Mesenchymal stem cell (in vitro differentiated cells and primary cell): ENCODE measurements around the gene SYTL3.

Experiments
- DNase-seq: peaks from one replicate; pipeline ENCODE4 v3.0.0-alpha.2; 2013
- H2AFZ ChIP-seq: one replicate; pipeline ENCODE4 v1.6.1; 2013; ENCODE audit warnings: low read depth, mild to moderate bottlenecking, control low read depth, inconsistent platforms, low read length, moderate library complexity
- H2AK5ac ChIP-seq: 2 replicates; pipeline ENCODE4 v1.6.1; 2013; ENCODE audit warnings: low read length, moderate library complexity, mild to moderate bottlenecking, inconsistent platforms; ENCODE audit not compliant: severe bottlenecking
- H2BK120ac ChIP-seq: one replicate; pipeline ENCODE4 v1.6.1; 2013; ENCODE audit warnings: low read depth, mild to moderate bottlenecking, inconsistent platforms, low read length, moderate library complexity
- H2BK12ac ChIP-seq, 2 experiments: one replicate each; pipeline ENCODE4 v1.6.1; 2013; ENCODE audit warnings: inconsistent platforms in 2 of 2, low read length in 2 of 2, mild to moderate bottlenecking in 2 of 2, moderate library complexity in 2 of 2, control low read depth in 1 of 2
- H2BK15ac ChIP-seq: one replicate; pipeline ENCODE4 v1.6.1; 2013; ENCODE audit warnings: mild to moderate bottlenecking, low read depth, inconsistent platforms; ENCODE audit not compliant: poor library complexity, severe bottlenecking
- H2BK5ac ChIP-seq: 2 replicates; pipeline ENCODE4 v1.6.1; 2013; ENCODE audit warnings: low read depth, mild to moderate bottlenecking, low read length, control low read depth, inconsistent platforms; ENCODE audit not compliant: poor library complexity, severe bottlenecking
- H3K14ac ChIP-seq, 2 experiments: one replicate each; pipeline ENCODE4 v1.6.1; 2013; ENCODE audit warnings: inconsistent platforms in 2 of 2, low read length in 2 of 2, control low read depth in 1 of 2, mild to moderate bottlenecking in 1 of 2, moderate library complexity in 1 of 2
- H3K18ac ChIP-seq, 2 experiments: one replicate each; pipeline ENCODE4 v1.6.1; 2013; ENCODE audit warnings: inconsistent platforms in 2 of 2, low read length in 2 of 2, control low read depth in 1 of 2, low read depth in 1 of 2, mild to moderate bottlenecking in 1 of 2
- H3K23ac ChIP-seq, 2 experiments: one replicate each; pipeline ENCODE4 v1.6.1; 2013; ENCODE audit warnings: inconsistent platforms in 2 of 2, low read length in 2 of 2, mild to moderate bottlenecking in 2 of 2, moderate library complexity in 2 of 2, control low read depth in 1 of 2
- H3K27ac ChIP-seq: 2 replicates; pipeline ENCODE4 v1.5.1; 2013; ENCODE audit warnings: mild to moderate bottlenecking, moderate library complexity, low read length, control low read depth, inconsistent platforms; ENCODE audit not compliant: poor library complexity, severe bottlenecking
- H3K27me3 ChIP-seq, 2 experiments: 2 replicates each; pipeline versions ENCODE4 v1.6.1 to v1.7.0; 2013; ENCODE audit warnings: low read length in 2 of 2, mild to moderate bottlenecking in 2 of 2, moderate library complexity in 2 of 2, control low read depth in 1 of 2, inconsistent platforms in 1 of 2; ENCODE audit not compliant: control insufficient read depth in 1 of 2, insufficient read depth in 1 of 2
- H3K36me3 ChIP-seq, 2 experiments: 2 replicates each; pipeline versions ENCODE4 v1.6.1 to v1.7.0; 2013; ENCODE audit warnings: low read length in 2 of 2, control low read depth in 1 of 2, inconsistent platforms in 1 of 2, low read depth in 1 of 2, mild to moderate bottlenecking in 1 of 2; ENCODE audit not compliant: insufficient read depth in 2 of 2, control insufficient read depth in 1 of 2
- H3K4ac ChIP-seq, 2 experiments: one replicate each; pipeline ENCODE4 v1.6.1; 2013; ENCODE audit warnings: inconsistent platforms in 2 of 2, low read length in 2 of 2, mild to moderate bottlenecking in 2 of 2, moderate library complexity in 2 of 2, control low read depth in 1 of 2, low read depth in 1 of 2
- H3K4me1 ChIP-seq: 2 replicates; pipeline ENCODE4 v1.6.1; 2013; ENCODE audit warnings: low read depth, low read length, control low read depth; ENCODE audit not compliant: control insufficient read depth, insufficient read depth
- H3K4me2 ChIP-seq: 2 replicates; pipeline ENCODE4 v1.6.1; 2013; ENCODE audit warnings: low read length, mild to moderate bottlenecking, inconsistent platforms; ENCODE audit not compliant: poor library complexity, severe bottlenecking
- H3K4me3 ChIP-seq, 2 experiments: 2 replicates each; pipeline versions ENCODE4 v1.5.1 to v1.7.0; 2013; ENCODE audit warnings: low read length in 2 of 2, mild to moderate bottlenecking in 2 of 2, control low read depth in 1 of 2, low read depth in 1 of 2; ENCODE audit not compliant: insufficient read depth in 1 of 2
- H3K79me1 ChIP-seq: replicated peaks from 2 replicates; pipeline ENCODE4 v1.6.1; 2013; ENCODE audit warnings: mild to moderate bottlenecking, control low read depth, low read length, inconsistent platforms; ENCODE audit not compliant: poor library complexity, severe bottlenecking
- H3K9ac ChIP-seq: 2 replicates; pipeline ENCODE4 v1.7.0; 2013; ENCODE audit warnings: mild to moderate bottlenecking, low read length, moderate library complexity
- H3K9me3 ChIP-seq: 2 replicates; pipeline ENCODE4 v1.7.0; 2013; ENCODE audit warnings: mild to moderate bottlenecking, low read length; ENCODE audit not compliant: control insufficient read depth
- H4K8ac ChIP-seq: one replicate; pipeline ENCODE4 v1.6.1; 2013; ENCODE audit warnings: inconsistent platforms, mild to moderate bottlenecking, low read length, moderate library complexity
- H4K91ac ChIP-seq: one replicate; pipeline ENCODE4 v1.6.1; 2013; ENCODE audit warnings: mild to moderate bottlenecking, low read length, inconsistent platforms
- WGBS: methylation state at CpG from one replicate; pipeline ENCODE4 v1.1.7; 2013; ENCODE audit warnings: mixed read lengths; 5-methylcytosine and 5-hydroxymethylcytosine counted together

Gene SYTL3

DNA sequence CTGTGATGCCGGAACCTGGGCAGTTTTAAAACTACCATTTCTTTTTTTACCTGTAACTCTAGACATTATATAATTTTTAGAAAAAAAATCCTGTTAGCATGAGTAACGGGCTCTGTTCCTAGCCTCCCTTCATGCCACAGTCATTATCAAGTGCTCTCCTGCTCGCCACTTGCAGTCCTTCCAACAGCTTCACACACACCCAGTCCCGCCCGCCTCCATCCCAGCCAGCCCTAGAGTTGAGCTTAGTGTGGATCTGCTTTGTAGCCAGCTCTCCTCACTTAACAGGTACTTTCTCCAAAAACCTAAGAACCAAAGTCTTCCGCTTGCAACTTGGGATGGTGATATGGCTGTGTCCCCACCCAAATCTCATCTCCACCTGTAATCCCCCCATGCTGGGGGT is 117.9 kb downstream of the SYTL3 start:
- no peak overlapping the region for H2AK5ac ChIP-seq
- H4K91ac ChIP-seq, result no peak overlapping the region
- no peak overlapping the region for H3K4ac ChIP-seq
- H3K9me3 ChIP-seq, result no peaks in the 10 kb centered on the region
- peaks cover 7% of the 10 kb centered on the region for H3K4me1 ChIP-seq
- no peak overlapping the region for H3K9ac ChIP-seq
- H3K4me3 ChIP-seq, result no peak overlapping the region
- no peak overlapping the region for H3K14ac ChIP-seq
- no peak overlapping the region for H2BK5ac ChIP-seq
- no peak overlapping the region for H2BK15ac ChIP-seq
- no peak overlapping the region for H3K27ac ChIP-seq
- H2BK120ac ChIP-seq, result no peak overlapping the region
- H3K23ac ChIP-seq, result no peak overlapping the region
- no peak overlapping the region for H2BK12ac ChIP-seq
- H3K4me2 ChIP-seq, result no peak overlapping the region
- peaks cover 25 to 94% of the 10 kb centered on the region in 2 experiments for H3K36me3 ChIP-seq
- no peak for DNase-seq
- H3K18ac ChIP-seq, result no peak overlapping the region
- WGBS, result 100% methylated on average over 3 of the region's 6 CpGs
- no peak overlapping the region for H4K8ac ChIP-seq
- H3K79me1 ChIP-seq, result peaks cover 38% of the 10 kb centered on the region
- H3K27me3 ChIP-seq, result no peaks in the 10 kb centered on the region
- H2AFZ ChIP-seq, result no peak overlapping the region

DNA sequence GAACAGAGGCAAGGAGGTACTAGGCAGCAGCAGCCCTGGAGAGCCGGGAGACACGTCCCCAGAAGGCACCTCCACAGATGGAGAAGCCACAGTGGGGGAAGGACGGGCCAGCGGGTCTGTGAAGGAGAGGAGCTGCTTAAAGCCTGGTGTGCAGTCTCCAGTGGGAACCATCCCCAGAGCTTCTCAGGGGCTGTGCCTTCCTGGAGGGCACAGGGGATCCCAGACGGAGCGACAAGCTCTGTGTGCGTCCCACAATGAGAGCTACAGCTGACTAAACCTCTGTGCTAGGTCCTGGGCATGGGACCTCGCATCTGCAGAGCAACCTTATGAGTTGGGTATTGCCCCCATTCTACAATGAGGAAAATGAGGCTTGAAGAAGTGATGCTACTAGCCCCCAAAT is 118.6 kb downstream of the SYTL3 start:
- no peaks in the 10 kb centered on the region for H3K27me3 ChIP-seq
- H3K4ac ChIP-seq, result no peak overlapping the region
- H4K8ac ChIP-seq, result no peak overlapping the region
- H2BK120ac ChIP-seq, result no peak overlapping the region
- H2BK15ac ChIP-seq, result no peak overlapping the region
- no peak for DNase-seq
- no peak overlapping the region for H3K9ac ChIP-seq
- no peak overlapping the region for H3K23ac ChIP-seq
- no peak overlapping the region for H2BK12ac ChIP-seq
- no peak overlapping the region for H2AK5ac ChIP-seq
- no peak overlapping the region for H2AFZ ChIP-seq
- peaks cover 38% of the 10 kb centered on the region for H3K79me1 ChIP-seq
- H3K14ac ChIP-seq, result no peak overlapping the region
- peaks cover 25 to 95% of the 10 kb centered on the region in 2 experiments for H3K36me3 ChIP-seq
- H3K4me2 ChIP-seq, result no peak overlapping the region
- no peak overlapping the region for H3K18ac ChIP-seq
- no peak overlapping the region for H4K91ac ChIP-seq
- peaks cover 9% of the 10 kb centered on the region for H3K4me1 ChIP-seq
- H3K27ac ChIP-seq, result no peak overlapping the region
- 94% methylated on average over 8 of the region's 8 CpGs for WGBS
- H2BK5ac ChIP-seq, result no peak overlapping the region
- no peaks in the 10 kb centered on the region for H3K9me3 ChIP-seq
- no peak overlapping the region for H3K4me3 ChIP-seq

DNA sequence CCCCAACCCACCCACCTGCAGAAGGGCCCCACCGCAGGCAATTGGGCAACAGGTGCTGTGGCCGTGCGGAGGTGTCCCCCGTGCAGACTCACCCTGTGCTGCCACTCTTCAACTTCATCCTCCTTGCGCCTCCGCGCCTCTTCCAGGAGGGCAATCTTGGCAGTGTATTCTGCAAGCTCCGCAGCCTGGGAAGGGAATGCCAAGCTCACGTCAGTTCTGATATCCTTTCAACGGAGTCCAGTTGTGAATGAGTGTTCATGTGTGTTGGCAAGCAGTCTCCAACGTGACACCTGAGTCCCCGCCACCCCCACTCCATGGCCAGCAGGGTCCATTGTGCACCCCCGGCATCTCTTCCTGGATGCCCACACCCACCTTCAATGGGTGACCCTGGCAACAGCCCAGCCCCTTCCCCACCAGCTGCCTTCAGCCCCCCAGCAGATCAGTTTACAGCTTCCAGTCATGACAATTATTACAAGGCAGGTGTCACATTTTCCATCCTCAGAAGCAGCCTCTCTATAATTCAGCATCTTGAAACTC is 119.4 kb downstream of the SYTL3 start:
- no peak overlapping the region for H2BK5ac ChIP-seq
- no peaks in the 10 kb centered on the region for H3K27me3 ChIP-seq
- no peak overlapping the region for H4K8ac ChIP-seq
- H3K9me3 ChIP-seq, result no peaks in the 10 kb centered on the region
- DNase-seq, result no peak
- no peak overlapping the region for H2AFZ ChIP-seq
- no peak overlapping the region for H3K4me3 ChIP-seq
- no peak overlapping the region for H2BK15ac ChIP-seq
- no peak overlapping the region for H2AK5ac ChIP-seq
- H3K36me3 ChIP-seq, result peaks cover 28 to 92% of the 10 kb centered on the region in 2 experiments
- H3K4me2 ChIP-seq, result no peak overlapping the region
- no peak overlapping the region for H4K91ac ChIP-seq
- H3K9ac ChIP-seq, result no peak overlapping the region
- H2BK12ac ChIP-seq, result no peak overlapping the region
- peaks cover 15% of the 10 kb centered on the region for H3K4me1 ChIP-seq
- H3K4ac ChIP-seq, result no peak overlapping the region
- H3K79me1 ChIP-seq, result peaks cover 40% of the 10 kb centered on the region
- no peak overlapping the region for H3K27ac ChIP-seq
- no peak overlapping the region for H3K23ac ChIP-seq
- 100% methylated on average over 13 of the region's 13 CpGs for WGBS
- no peak overlapping the region for H2BK120ac ChIP-seq
- no peak overlapping the region for H3K18ac ChIP-seq
- no peak overlapping the region for H3K14ac ChIP-seq

DNA sequence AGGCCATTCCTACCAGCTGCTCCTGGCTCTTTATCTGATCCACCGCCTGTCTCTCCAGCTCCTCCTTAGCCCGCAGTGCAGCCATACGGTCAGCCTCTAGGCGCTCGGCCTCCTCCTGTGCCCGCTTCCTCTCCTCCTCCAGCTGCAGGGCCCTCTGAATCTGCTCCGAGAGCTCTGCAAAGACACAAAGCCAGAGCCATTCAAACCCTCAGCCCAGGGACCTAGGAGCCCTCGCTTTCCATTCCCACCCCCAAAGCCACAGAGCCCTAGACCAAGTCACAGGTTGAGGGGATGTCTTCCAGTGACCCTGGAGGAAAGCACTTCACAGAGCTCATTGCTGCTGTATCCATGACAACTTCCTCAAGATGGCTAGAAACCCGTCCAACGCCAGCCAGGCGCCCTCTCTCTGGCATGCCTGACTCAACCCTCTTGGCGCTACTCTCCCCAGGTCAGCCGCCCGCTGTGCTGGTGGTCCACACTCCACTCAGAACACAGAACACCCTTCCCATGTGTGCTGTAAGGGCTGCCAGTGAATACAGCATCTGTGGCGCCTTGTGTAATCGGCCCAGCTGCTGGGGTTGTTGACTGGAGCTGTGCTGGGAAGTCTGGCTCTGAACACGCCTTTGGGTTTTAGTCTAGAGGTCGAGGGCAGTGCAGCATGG is 120.0 kb downstream of the SYTL3 start:
- no peak for DNase-seq
- Histone ChIP-seq H3K27me3 (no peaks in the 10 kb centered on the region), H3K18ac (no peak overlapping the region), H2BK12ac (no peak overlapping the region), H2BK15ac (no peak overlapping the region), H2AFZ (no peak overlapping the region), H2AK5ac (no peak overlapping the region), H3K4ac (no peak overlapping the region), H4K91ac (no peak overlapping the region), H3K27ac (no peak overlapping the region), H2BK5ac (no peak overlapping the region), H3K14ac (no peak overlapping the region), H3K9me3 (no peaks in the 10 kb centered on the region), H3K4me2 (no peak overlapping the region), H3K23ac (no peak overlapping the region), H3K9ac (no peak overlapping the region), H3K4me3 (no peak overlapping the region), H2BK120ac (no peak overlapping the region), H3K4me1 (peaks cover 15% of the 10 kb centered on the region), H3K36me3 (peaks cover 30 to 86% of the 10 kb centered on the region in 2 experiments), H3K79me1 (peaks cover 40% of the 10 kb centered on the region), H4K8ac (no peak overlapping the region)
- WGBS, result 95% methylated on average over 17 of the region's 18 CpGs
